ENCODE data around the gene L1TD1. TPM values are rescaled to one million over a fixed set of nuclear protein-coding genes. Genes with fewer than 3 reads are reported as not detected.
"Not testable (repeated sequence)": the region's sequence is repeated elsewhere in the genome, so short reads cannot be mapped to it uniquely, and the experiment has no call there.

The L1TD1 gene
- total RNA-seq, 2 experiments from 2014 or later: not detected

DNA sequence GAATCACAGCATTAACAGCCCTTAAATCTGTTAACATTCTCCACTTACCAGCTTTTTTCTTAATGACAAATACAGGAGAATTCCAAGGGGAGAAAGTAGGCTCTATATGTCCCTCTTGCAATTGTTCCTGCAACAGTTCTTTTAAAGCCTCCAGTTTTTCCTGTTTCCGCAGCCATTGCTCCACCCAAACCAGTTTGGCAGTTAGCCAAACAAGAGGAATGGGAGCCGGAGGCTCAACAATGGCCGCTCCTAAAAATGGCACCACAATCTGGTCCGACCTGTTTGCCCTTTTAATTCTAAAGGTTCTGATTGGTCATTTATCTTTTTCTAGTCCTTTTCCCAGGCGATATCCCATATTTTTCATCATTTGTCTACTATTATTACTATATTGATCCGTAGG, 14.0 kb upstream of the L1TD1 start:
- DNase-seq: no peak
- CTCF ChIA-PET: no interaction called here
- H3K9me3 Mint-ChIP-seq: no peaks in the 10 kb centered on the region

DNA sequence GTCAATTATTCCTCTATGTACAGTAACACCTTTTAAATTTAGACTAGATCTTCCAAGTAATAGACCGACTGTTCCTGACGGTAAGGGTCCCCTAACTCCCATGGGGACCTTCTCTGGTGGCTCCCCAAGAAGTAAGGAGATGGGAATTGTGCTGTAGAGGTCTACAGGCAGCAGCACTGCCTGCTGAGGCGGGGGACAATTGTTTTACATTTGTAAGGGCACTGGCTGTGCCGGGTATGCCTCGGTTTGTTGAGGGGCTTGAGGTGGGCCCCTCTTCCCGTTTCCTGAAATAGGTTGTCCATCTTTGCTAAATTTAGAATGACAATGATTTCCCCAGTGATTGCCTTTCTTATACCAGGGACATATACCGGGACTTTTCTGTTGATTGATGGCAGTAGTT, 13.1 kb upstream of the L1TD1 start:
- H3K4me3 Mint-ChIP-seq: no peak overlapping the region
- ATAC-seq: no peak
- TF ChIP-seq, protein P1, sequence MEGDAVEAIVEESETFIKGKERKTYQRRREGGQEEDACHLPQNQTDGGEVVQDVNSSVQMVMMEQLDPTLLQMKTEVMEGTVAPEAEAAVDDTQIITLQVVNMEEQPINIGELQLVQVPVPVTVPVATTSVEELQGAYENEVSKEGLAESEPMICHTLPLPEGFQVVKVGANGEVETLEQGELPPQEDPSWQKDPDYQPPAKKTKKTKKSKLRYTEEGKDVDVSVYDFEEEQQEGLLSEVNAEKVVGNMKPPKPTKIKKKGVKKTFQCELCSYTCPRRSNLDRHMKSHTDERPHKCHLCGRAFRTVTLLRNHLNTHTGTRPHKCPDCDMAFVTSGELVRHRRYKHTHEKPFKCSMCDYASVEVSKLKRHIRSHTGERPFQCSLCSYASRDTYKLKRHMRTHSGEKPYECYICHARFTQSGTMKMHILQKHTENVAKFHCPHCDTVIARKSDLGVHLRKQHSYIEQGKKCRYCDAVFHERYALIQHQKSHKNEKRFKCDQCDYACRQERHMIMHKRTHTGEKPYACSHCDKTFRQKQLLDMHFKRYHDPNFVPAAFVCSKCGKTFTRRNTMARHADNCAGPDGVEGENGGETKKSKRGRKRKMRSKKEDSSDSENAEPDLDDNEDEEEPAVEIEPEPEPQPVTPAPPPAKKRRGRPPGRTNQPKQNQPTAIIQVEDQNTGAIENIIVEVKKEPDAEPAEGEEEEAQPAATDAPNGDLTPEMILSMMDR (IDR thresholded peaks at IDR 0.05): no peak
- H3K4me1 Mint-ChIP-seq (ENCODE audit: low read depth): no peaks in the 10 kb centered on the region
- intact Hi-C loops (cut with micrococcal nuclease): no loop called here
- no peak for DNase-seq
- ChIA-PET POLR2A (no interaction called here), CTCF (no interaction called here)
- no peaks in the 10 kb centered on the region for H3K36me3 Mint-ChIP-seq (ENCODE audit: low read depth)
- H3K27me3 Mint-ChIP-seq: no peaks in the 10 kb centered on the region
- H3K27ac Mint-ChIP-seq: no peak overlapping the region
- no peaks in the 10 kb centered on the region for H3K9me3 Mint-ChIP-seq

More for the DNA sequence above, 14.0 kb upstream of the L1TD1 start:
- Mint-ChIP-seq H3K27me3 (no peaks in the 10 kb centered on the region), H3K4me1 (ENCODE audit: low read depth) (no peaks in the 10 kb centered on the region), H3K4me3 (no peak overlapping the region), H3K36me3 (ENCODE audit: low read depth) (no peaks in the 10 kb centered on the region), H3K27ac (no peak overlapping the region)
- no peak for ATAC-seq
- intact Hi-C loops (cut with micrococcal nuclease): no loop called here
- POLR2A ChIA-PET: no interaction called here
- TF ChIP-seq, protein P1 (IDR thresholded peaks at IDR 0.05): no peak

DNA sequence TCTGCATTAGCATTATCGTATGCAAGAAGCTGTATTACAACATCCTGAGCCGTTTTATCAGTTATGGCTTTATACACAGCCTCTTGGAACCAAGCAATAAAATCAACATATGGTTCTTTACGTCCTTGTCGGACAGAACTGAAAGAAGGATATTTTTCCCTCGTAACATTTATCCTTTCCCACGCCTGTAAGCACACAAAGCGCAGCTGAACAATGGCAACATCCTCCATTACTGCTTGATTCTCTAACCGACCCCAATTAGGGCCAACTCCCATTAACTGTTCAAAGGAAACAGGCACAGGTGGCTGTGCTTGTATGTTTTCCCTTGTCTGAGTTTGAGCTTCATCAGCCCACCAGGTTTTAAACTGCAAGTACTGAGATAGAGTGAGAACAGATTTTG, 12.5 kb upstream of the L1TD1 start:
- intact Hi-C loops (cut with micrococcal nuclease); H3K36me3 Mint-ChIP-seq (ENCODE audit: low read depth): not testable (repeated sequence)

DNA sequence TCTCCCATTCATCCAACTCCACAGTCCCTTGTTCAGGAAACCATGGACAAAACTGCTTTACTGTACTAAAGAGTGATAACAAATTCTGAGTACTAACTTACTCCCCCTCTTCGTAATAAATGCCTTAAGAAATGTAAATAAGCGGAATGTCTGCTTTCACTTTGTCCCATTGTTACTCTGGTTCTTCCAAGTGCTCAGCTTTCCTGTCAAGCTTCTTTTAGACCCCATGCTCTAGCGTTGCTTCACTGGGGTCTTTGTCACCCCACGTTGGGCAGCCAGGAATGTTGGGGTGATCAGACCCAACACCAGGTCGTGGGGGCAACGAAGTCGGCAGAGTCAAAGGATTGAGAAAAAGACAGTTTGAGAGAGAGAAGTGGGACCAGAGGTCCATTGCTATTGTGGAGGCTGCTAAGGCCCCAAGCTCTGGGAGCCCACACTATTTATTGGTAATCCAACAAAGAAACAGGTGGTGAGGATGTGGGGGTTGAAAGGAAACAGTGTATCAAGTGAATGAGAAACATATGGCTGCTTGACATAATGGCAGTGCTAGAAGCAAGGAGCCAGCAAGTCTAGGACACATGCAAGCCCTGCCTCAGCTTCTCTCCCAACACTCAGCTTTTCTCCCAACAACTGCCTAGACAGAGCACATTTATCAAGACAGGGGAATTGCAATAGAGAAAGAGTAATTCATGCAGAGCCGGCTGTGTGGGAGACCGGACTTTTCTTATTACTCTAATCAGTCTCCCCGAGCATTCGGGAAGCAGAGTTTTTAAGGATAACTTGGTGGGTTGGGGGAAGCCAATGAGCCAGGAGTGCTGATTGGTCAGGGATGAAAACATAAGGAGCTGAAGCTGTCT, 11.3 kb upstream of the L1TD1 start:
- intact Hi-C loops (cut with micrococcal nuclease); H3K27ac Mint-ChIP-seq: not testable (repeated sequence)
- CTCF ChIA-PET: interaction anchor here (2.9 kb wide), 1 partner anchor 8 kb away, joined by 14 read pairs; no protein-coding TSS in a partner anchor

More for the DNA sequence above, 12.5 kb upstream of the L1TD1 start:
- H3K9me3 Mint-ChIP-seq; H3K4me1 Mint-ChIP-seq (ENCODE audit: low read depth); ATAC-seq; CTCF ChIA-PET; POLR2A ChIA-PET; H3K27me3 Mint-ChIP-seq; H3K27ac Mint-ChIP-seq; DNase-seq; H3K4me3 Mint-ChIP-seq: not testable (repeated sequence)

DNA sequence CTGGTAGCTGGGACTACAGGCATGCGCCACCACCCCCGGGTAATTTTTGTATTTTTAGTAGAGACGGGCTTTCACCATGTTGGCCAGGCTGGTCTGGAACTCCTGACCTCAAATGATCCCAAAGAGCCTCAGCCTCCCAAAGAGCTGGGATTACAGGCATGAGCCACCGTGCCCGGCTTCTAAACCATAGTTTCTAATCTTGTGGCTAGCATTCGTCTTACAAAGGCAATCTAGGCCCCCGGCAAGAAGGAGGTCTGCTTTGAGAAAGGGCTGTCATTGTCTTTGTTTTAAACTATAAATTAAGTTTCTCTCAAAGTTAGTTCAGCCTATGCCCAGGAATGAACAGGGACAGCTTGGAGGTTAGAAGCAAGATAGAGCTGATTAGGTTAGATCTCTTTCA, 10.3 kb upstream of the L1TD1 start:
- no peaks in the 10 kb centered on the region for H3K4me1 Mint-ChIP-seq (ENCODE audit: low read depth)
- no peak overlapping the region for H3K4me3 Mint-ChIP-seq
- DNase-seq: no peak
- intact Hi-C loops (cut with micrococcal nuclease): no loop called here
- no peaks in the 10 kb centered on the region for H3K9me3 Mint-ChIP-seq
- ATAC-seq: no peak
- no peaks in the 10 kb centered on the region for H3K27me3 Mint-ChIP-seq
- no peak overlapping the region for H3K27ac Mint-ChIP-seq
- ChIA-PET CTCF (interaction anchor here (1.7 to 2.9 kb wide), 2 partner anchors 9 to 101 kb away, joined by 3 to 14 read pairs; no protein-coding TSS in a partner anchor), POLR2A (no interaction called here)
- H3K36me3 Mint-ChIP-seq (ENCODE audit: low read depth): no peaks in the 10 kb centered on the region
- TF ChIP-seq, protein P1 (IDR thresholded peaks at IDR 0.05): no peak

More for the DNA sequence above, 11.3 kb upstream of the L1TD1 start:
- H3K27me3 Mint-ChIP-seq; ATAC-seq; H3K9me3 Mint-ChIP-seq; POLR2A ChIA-PET; H3K36me3 Mint-ChIP-seq (ENCODE audit: low read depth); DNase-seq; H3K4me1 Mint-ChIP-seq (ENCODE audit: low read depth); H3K4me3 Mint-ChIP-seq: not testable (repeated sequence)

DNA sequence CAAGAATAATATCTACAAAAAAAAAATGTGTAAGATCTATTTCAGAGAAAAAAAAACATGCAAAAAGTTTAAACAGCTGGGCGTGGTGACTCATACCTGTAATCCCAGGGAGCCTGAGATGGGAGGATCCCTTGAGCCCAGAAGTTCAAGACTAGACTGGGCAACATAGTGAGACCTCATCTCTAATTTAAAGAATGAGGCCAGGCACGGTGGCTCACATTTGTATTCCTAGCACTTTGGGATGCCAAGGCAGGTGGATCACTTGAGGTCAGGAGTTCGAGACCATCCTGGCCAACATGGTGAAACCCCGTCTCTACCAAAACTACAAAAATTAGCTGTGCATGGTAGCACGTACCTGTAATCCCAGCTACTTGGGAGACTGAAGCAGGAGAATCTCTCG, 9.4 kb upstream of the L1TD1 start:
- POLR2A ChIA-PET; H3K36me3 Mint-ChIP-seq (ENCODE audit: low read depth); H3K27ac Mint-ChIP-seq; DNase-seq; H3K4me1 Mint-ChIP-seq (ENCODE audit: low read depth); intact Hi-C loops (cut with micrococcal nuclease); H3K27me3 Mint-ChIP-seq; H3K9me3 Mint-ChIP-seq; H3K4me3 Mint-ChIP-seq; ATAC-seq: not testable (repeated sequence)
- CTCF ChIA-PET: interaction anchor here (1.1 to 2.9 kb wide), 4 partner anchors 9 to 102 kb away, joined by 3 to 14 read pairs (median 3); no protein-coding TSS in a partner anchor

Measured in activated CD8-positive, alpha-beta T cell treated with anti-CD3 and anti-CD28 coated beads for 36 hours (primary cell).